ENCODE data around the gene VARS2.

GRCh38 chr6:30917041-30917440 is 3.0 kb downstream of the VARS2 start:
- no peak for TF ChIP-seq CTCF (IDR thresholded peaks at IDR 0.05 in 4 of 5, conservative IDR thresholded peaks at IDR 0.05 in 1 of 5)
- TF ChIP-seq POLR2A (IDR thresholded peaks at IDR 0.05) = no peak

Data from gastrocnemius medialis (tissue), 4 donors.